ENCODE data around the gene BRME1.

The BRME1 gene

GRCh38 chr19:13887517-13887916, 18.4 kb downstream of the BRME1 start:
- H3K4me3 ChIP-seq (ENCODE audit: extremely low read depth, insufficient read depth, low read length, poor library complexity, severe bottlenecking), result no peak overlapping the region
- no peaks in the 10 kb centered on the region for H3K9me3 ChIP-seq (ENCODE audit: control insufficient read depth, low read length)
- WGBS, 2 experiments (ENCODE audit: insufficient coverage in 2 of 2), result 89 to 92% methylated on average over 5 of the region's 5 CpGs
- H3K4me1 ChIP-seq (ENCODE audit: control insufficient read depth, insufficient read depth, low read length, poor library complexity, severe bottlenecking), result no peaks in the 10 kb centered on the region
- no peak overlapping the region for H3K27ac ChIP-seq (ENCODE audit: low read depth, low read length, severe bottlenecking)
- H3K36me3 ChIP-seq (ENCODE audit: control insufficient read depth, insufficient read depth, low read length), result no peaks in the 10 kb centered on the region

GRCh38 chr19:13887018-13887436, 18.9 kb downstream of the BRME1 start:
- H3K36me3 ChIP-seq (ENCODE audit: control insufficient read depth, insufficient read depth, low read length), result no peaks in the 10 kb centered on the region
- H3K4me1 ChIP-seq (ENCODE audit: control insufficient read depth, insufficient read depth, low read length, poor library complexity, severe bottlenecking), result no peaks in the 10 kb centered on the region
- H3K4me3 ChIP-seq (ENCODE audit: extremely low read depth, insufficient read depth, low read length, poor library complexity, severe bottlenecking), result no peak overlapping the region
- no peak overlapping the region for H3K27ac ChIP-seq (ENCODE audit: low read depth, low read length, severe bottlenecking)
- no peaks in the 10 kb centered on the region for H3K9me3 ChIP-seq (ENCODE audit: control insufficient read depth, low read length)
- 75 to 88% methylated on average over 14 to 16 of the region's 16 CpGs for WGBS, 2 experiments (ENCODE audit: insufficient coverage in 2 of 2)

- Histone ChIP-seq H3K36me3 (ENCODE audit: control insufficient read depth, insufficient read depth, low read length) (no peaks in the 10 kb centered on the region), H3K4me3 (ENCODE audit: extremely low read depth, insufficient read depth, low read length, poor library complexity, severe bottlenecking) (no peak overlapping the region), H3K9me3 (ENCODE audit: control insufficient read depth, low read length) (no peaks in the 10 kb centered on the region), H3K27ac (ENCODE audit: low read depth, low read length, severe bottlenecking) (no peak overlapping the region), H3K4me1 (ENCODE audit: control insufficient read depth, insufficient read depth, low read length, poor library complexity, severe bottlenecking) (peaks cover 10% of the 10 kb centered on the region)
- WGBS, 2 experiments (ENCODE audit: insufficient coverage in 2 of 2), result 95 to 96% methylated on average over 13 to 20 of the region's 20 CpGs
Observed at GRCh38 chr19:13885826-13886365, 20.0 kb downstream of the BRME1 start.

GRCh38 chr19:13884726-13885591, 21.0 kb downstream of the BRME1 start:
- Histone ChIP-seq H3K4me3 (ENCODE audit: extremely low read depth, insufficient read depth, low read length, poor library complexity, severe bottlenecking) (no peak overlapping the region), H3K4me1 (ENCODE audit: control insufficient read depth, insufficient read depth, low read length, poor library complexity, severe bottlenecking) (peaks cover 16% of the 10 kb centered on the region), H3K36me3 (ENCODE audit: control insufficient read depth, insufficient read depth, low read length) (no peaks in the 10 kb centered on the region), H3K9me3 (ENCODE audit: control insufficient read depth, low read length) (no peaks in the 10 kb centered on the region), H3K27ac (ENCODE audit: low read depth, low read length, severe bottlenecking) (no peak overlapping the region)
- WGBS, 2 experiments (ENCODE audit: insufficient coverage in 2 of 2), result 86 to 89% methylated on average over 13 to 18 of the region's 26 CpGs

GRCh38 chr19:13883516-13884064, 22.3 kb downstream of the BRME1 start:
- no peaks in the 10 kb centered on the region for H3K9me3 ChIP-seq (ENCODE audit: control insufficient read depth, low read length)

GRCh38 chr19:13882836-13883235, 23.1 kb downstream of the BRME1 start:
- no peaks in the 10 kb centered on the region for H3K36me3 ChIP-seq (ENCODE audit: control insufficient read depth, insufficient read depth, low read length)
- no peak overlapping the region for H3K27ac ChIP-seq (ENCODE audit: low read depth, low read length, severe bottlenecking)
- H3K4me3 ChIP-seq (ENCODE audit: extremely low read depth, insufficient read depth, low read length, poor library complexity, severe bottlenecking), result no peak overlapping the region
- H3K4me1 ChIP-seq (ENCODE audit: control insufficient read depth, insufficient read depth, low read length, poor library complexity, severe bottlenecking), result peaks cover 16% of the 10 kb centered on the region
- 94 to 96% methylated on average over 12 of the region's 12 CpGs for WGBS, 2 experiments (ENCODE audit: insufficient coverage in 2 of 2)
- no peaks in the 10 kb centered on the region for H3K9me3 ChIP-seq (ENCODE audit: control insufficient read depth, low read length)

More at GRCh38 chr19:13883516-13884064, 22.3 kb downstream of the BRME1 start:
- Histone ChIP-seq H3K36me3 (ENCODE audit: control insufficient read depth, insufficient read depth, low read length) (no peaks in the 10 kb centered on the region), H3K4me3 (ENCODE audit: extremely low read depth, insufficient read depth, low read length, poor library complexity, severe bottlenecking) (no peak overlapping the region), H3K4me1 (ENCODE audit: control insufficient read depth, insufficient read depth, low read length, poor library complexity, severe bottlenecking) (peaks cover 16% of the 10 kb centered on the region), H3K27ac (ENCODE audit: low read depth, low read length, severe bottlenecking) (no peak overlapping the region)
- 87 to 92% methylated on average over 5 to 10 of the region's 10 CpGs for WGBS, 2 experiments (ENCODE audit: insufficient coverage in 2 of 2)

- H3K9me3 ChIP-seq (ENCODE audit: control insufficient read depth, low read length), result no peaks in the 10 kb centered on the region
- H3K4me1 ChIP-seq (ENCODE audit: control insufficient read depth, insufficient read depth, low read length, poor library complexity, severe bottlenecking), result peaks cover 16% of the 10 kb centered on the region
- 92% methylated on average over 4 of the region's 5 CpGs for WGBS, 2 experiments (ENCODE audit: insufficient coverage in 2 of 2)
- no peak overlapping the region for H3K4me3 ChIP-seq (ENCODE audit: extremely low read depth, insufficient read depth, low read length, poor library complexity, severe bottlenecking)
- H3K36me3 ChIP-seq (ENCODE audit: control insufficient read depth, insufficient read depth, low read length), result no peaks in the 10 kb centered on the region
- H3K27ac ChIP-seq (ENCODE audit: low read depth, low read length, severe bottlenecking), result no peak overlapping the region
Observed at GRCh38 chr19:13882419-13882795, 23.5 kb downstream of the BRME1 start.

- H3K27ac ChIP-seq (ENCODE audit: low read depth, low read length, severe bottlenecking), result peak overlapping the region; percentile 77
Observed at GRCh38 chr19:13881692-13882418, 24.1 kb downstream of the BRME1 start.

GRCh38 chr19:13881251-13881691, 24.6 kb downstream of the BRME1 start:
- WGBS, 2 experiments (ENCODE audit: insufficient coverage in 2 of 2), result 6 to 23% methylated on average over 7 to 8 of the region's 12 CpGs
- Histone ChIP-seq H3K9me3 (ENCODE audit: control insufficient read depth, low read length) (no peaks in the 10 kb centered on the region), H3K36me3 (ENCODE audit: control insufficient read depth, insufficient read depth, low read length) (no peaks in the 10 kb centered on the region), H3K4me1 (ENCODE audit: control insufficient read depth, insufficient read depth, low read length, poor library complexity, severe bottlenecking) (peaks cover 16% of the 10 kb centered on the region), H3K27ac (ENCODE audit: low read depth, low read length, severe bottlenecking) (peak overlapping the region; percentile 77), H3K4me3 (ENCODE audit: extremely low read depth, insufficient read depth, low read length, poor library complexity, severe bottlenecking) (no peak overlapping the region)

More at GRCh38 chr19:13881692-13882418, 24.1 kb downstream of the BRME1 start:
- Histone ChIP-seq H3K4me1 (ENCODE audit: control insufficient read depth, insufficient read depth, low read length, poor library complexity, severe bottlenecking) (peaks cover 16% of the 10 kb centered on the region), H3K9me3 (ENCODE audit: control insufficient read depth, low read length) (no peaks in the 10 kb centered on the region), H3K36me3 (ENCODE audit: control insufficient read depth, insufficient read depth, low read length) (no peaks in the 10 kb centered on the region), H3K4me3 (ENCODE audit: extremely low read depth, insufficient read depth, low read length, poor library complexity, severe bottlenecking) (no peak overlapping the region)
- WGBS, 2 experiments (ENCODE audit: insufficient coverage in 2 of 2), result 75 to 76% methylated on average over 10 to 15 of the region's 17 CpGs

Data from mesodermal cell (in vitro differentiated cells).